Esophagus muscularis mucosa (tissue), 4 donors: ENCODE results near the gene MYLK. TPM values are rescaled to one million over a fixed set of nuclear protein-coding genes. Genes with fewer than 3 reads are reported as not detected.

ENCODE experiments used
- DNase-seq: peaks from one replicate; pipeline ENCODE4 v3.0.0-alpha.2; 2017; ENCODE audit errors: extremely low spot score
- H3K27ac ChIP-seq, 4 donors: fragments of 200-600 bp; sonication (generic); replicated peaks in 1 of 4; 1 replicate in 3 of 4; 2 replicates in 1 of 4; pipeline ENCODE4 v1.5.1; 2016 to 2019; ENCODE audit warnings: mild to moderate bottlenecking in 1 of 4
- H3K27me3 ChIP-seq, 4 donors: fragments of 200-600 bp; sonication (generic); one replicate each; pipeline versions ENCODE4 v1.5.1 to v1.6.0; 2016 to 2019
- H3K36me3 ChIP-seq, 4 donors: fragments of 200-600 bp; sonication (generic); one replicate each; pipeline ENCODE4 v1.5.1; 2016 to 2019
- H3K4me1 ChIP-seq, 4 donors: fragments of 200-600 bp; sonication (generic); one replicate each; pipeline ENCODE4 v1.5.1; 2016 to 2019
- H3K4me3 ChIP-seq, 4 donors: fragments of 200-600 bp; sonication (generic); 1 replicate in 2 of 4; 2 replicates in 2 of 4; pipeline ENCODE4 v1.5.1; 2016 to 2019; ENCODE audit warnings: mild to moderate bottlenecking in 4 of 4, moderate library complexity in 1 of 4
- H3K9me3 ChIP-seq, 4 donors: fragments of 200-600 bp; sonication (generic); 1 replicate in 3 of 4; 2 replicates in 1 of 4; pipeline ENCODE4 v1.5.1; 2016 to 2019
- CTCF ChIP-seq, 3 experiments: fragments of 200-600 bp in 2 of 3; fragments of 450-650 bp in 1 of 3; sonication (generic) in 2 of 3; IDR thresholded peaks; one replicate each; pipeline ENCODE4 v1.5.1; 2017 to 2019; ENCODE audit warnings: antibody characterized with exemption in 3 of 3, mild to moderate bottlenecking in 2 of 3, moderate library complexity in 1 of 3
- EP300 ChIP-seq: sonication (generic); formaldehyde crosslinking; IDR thresholded peaks from one replicate; pipeline ENCODE4 v1.6.1; 2017; ENCODE audit warnings: antibody characterized with exemption
- POLR2A ChIP-seq: fragments of 450-650 bp; IDR thresholded peaks from one replicate; pipeline ENCODE4 v1.6.1; 2017; ENCODE audit warnings: antibody characterized with exemption, moderate library complexity, mild to moderate bottlenecking, low read depth
- POLR2AphosphoS5 ChIP-seq, 2 donors: sonication (generic); formaldehyde crosslinking; IDR thresholded peaks; one replicate each; pipeline ENCODE4 v1.6.1; 2017; ENCODE audit warnings: antibody characterized with exemption in 2 of 2
- WGBS: methylation state at CpG from one replicate; pipeline ENCODE4 v1.1.5; 2018; 5-methylcytosine and 5-hydroxymethylcytosine counted together
- intact Hi-C: fragments of 100-400 bp; cut with DNase I; formaldehyde crosslinking; loops from one replicate; pipeline ENCODE4 v1.15.1; 2023
- total RNA-seq, 4 donors: library from RNA; depleted of rRNA; stranded (reverse); fragments of >200 nt; gene quantifications; one replicate each; pipeline versions ENCODE4 v1.1.0 to v1.2.1, GENCODE V29; 2016

The MYLK gene
- total RNA-seq, 4 donors from 2014 or later: 1,983 to 3,208 (median 2,554) TPM

GRCh38 chr3:123584988-123585937, 298.9 kb downstream of the MYLK start, which contains the start of gene HACD2:
Gene HACD2 (minus strand): TSS chr3:123585053. CDS start chr3:123585027, 26 bp downstream.
- WGBS: under 1% methylated on average over 28 of the region's 54 CpGs
- Histone ChIP-seq H3K4me3 (peak within 1 kb of the TSS; percentile 87 to 95 (median 94)), H3K4me1 (peaks cover 12 to 46% (median 26%) of the 10 kb centered on the region in 4 donors), H3K9me3 (no peaks in the 10 kb centered on the region), H3K27me3 (no peaks in the 10 kb centered on the region), H3K27ac (peak within 1 kb of the TSS; percentile 90 to 96 (median 95)), H3K36me3 (peaks cover 3 to 19% (median 14%) of the 10 kb centered on the region in 4 donors)
- intact Hi-C loops: loop anchor here (10.0 kb wide), 1 partner anchor 140 kb away; no protein-coding TSS in a partner anchor
- DNase-seq: peak; percentile 98
- TF ChIP-seq EP300: no peak
- TF ChIP-seq POLR2A: peak; percentile 49
- TF ChIP-seq CTCF (IDR thresholded peaks at IDR 0.05): no peak
- peak; percentile 82 to 94 for TF ChIP-seq POLR2AphosphoS5 (IDR thresholded peaks at IDR 0.05)

- WGBS: 0% methylated on average over 18 of the region's 65 CpGs
- peak; percentile 66 for DNase-seq
- Histone ChIP-seq H3K36me3 (peaks cover 3 to 27% (median 21%) of the 10 kb centered on the region in 4 donors), H3K27me3 (no peaks in the 10 kb centered on the region), H3K4me3 (peak overlapping the region; percentile 87 to 95 (median 94)), H3K27ac (peak overlapping the region; percentile 90 to 96 (median 95)), H3K9me3 (no peaks in the 10 kb centered on the region), H3K4me1 (peaks cover 12 to 40% (median 23%) of the 10 kb centered on the region in 4 donors)
- TF ChIP-seq POLR2A (no peak), CTCF (IDR thresholded peaks at IDR 0.05) (peak; percentile 37 to 42 (median 39)), EP300 (no peak), POLR2AphosphoS5 (IDR thresholded peaks at IDR 0.05) (no peak)
- intact Hi-C loops: loop anchor here (10.0 kb wide), 1 partner anchor 140 kb away; no protein-coding TSS in a partner anchor
These were observed 299.7 kb downstream of the MYLK start for GRCh38 chr3:123584284-123584987.

- intact Hi-C loops: loop anchor here (10.0 kb wide), 1 partner anchor 141 kb away; no protein-coding TSS in a partner anchor
- WGBS: 67% methylated on average over 3 of the region's 3 CpGs
- H3K4me1 ChIP-seq: peaks cover 12 to 32% (median 22%) of the 10 kb centered on the region in 4 donors
- peaks cover 3 to 36% (median 28%) of the 10 kb centered on the region in 4 donors for H3K36me3 ChIP-seq
- H3K27me3 ChIP-seq: no peaks in the 10 kb centered on the region
- H3K9me3 ChIP-seq: no peaks in the 10 kb centered on the region
- TF ChIP-seq EP300: no peak
- TF ChIP-seq POLR2A: no peak
- no peak for TF ChIP-seq CTCF (IDR thresholded peaks at IDR 0.05)
- no peak for TF ChIP-seq POLR2AphosphoS5 (IDR thresholded peaks at IDR 0.05)
- no peak for DNase-seq
- peak overlapping the region in 3 of 4 donors; percentile 94 to 95 (median 94) for H3K4me3 ChIP-seq
- no peak overlapping the region for H3K27ac ChIP-seq
These were observed 300.6 kb downstream of the MYLK start for GRCh38 chr3:123583561-123583960.

GRCh38 chr3:123582315-123582714, 301.8 kb downstream of the MYLK start:
- no peak for TF ChIP-seq POLR2A
- TF ChIP-seq EP300: no peak
- no peak for TF ChIP-seq POLR2AphosphoS5 (IDR thresholded peaks at IDR 0.05)
- no peak for TF ChIP-seq CTCF (IDR thresholded peaks at IDR 0.05)
- DNase-seq: no peak
- no peaks in the 10 kb centered on the region for H3K9me3 ChIP-seq
- no peak overlapping the region for H3K4me3 ChIP-seq
- no peaks in the 10 kb centered on the region for H3K27me3 ChIP-seq
- intact Hi-C loops: loop anchor here (10.0 kb wide), 1 partner anchor 142 kb away; no protein-coding TSS in a partner anchor
- H3K36me3 ChIP-seq: peaks cover 3 to 36% (median 33%) of the 10 kb centered on the region in 4 donors
- 70% methylated on average over 3 of the region's 3 CpGs for WGBS
- no peak overlapping the region for H3K27ac ChIP-seq
- H3K4me1 ChIP-seq: peaks cover 12 to 31% (median 22%) of the 10 kb centered on the region in 4 donors
